Loucy (cell line): ENCODE results near the gene RPL37.
"Not testable (repeated sequence)": the region's sequence is repeated elsewhere in the genome, so short reads cannot be mapped to it uniquely, and the experiment has no call there.

Experiments
- H2AFZ ChIP-seq: fragments of 200-600 bp; sonication (generic); 2 replicates; pipeline ENCODE4 v1.6.0; 2016; ENCODE audit warnings: antibody characterized with exemption, mild to moderate bottlenecking, low read length, moderate library complexity
- H3F3A ChIP-seq: fragments of 200-600 bp; 2 replicates; pipeline ENCODE4 v1.6.0; 2016; ENCODE audit warnings: antibody characterized with exemption, low read depth, mild to moderate bottlenecking
- H3K27me3 ChIP-seq: fragments of 200-600 bp; sonication (generic); 2 replicates; pipeline ENCODE4 v1.6.1; 2014; ENCODE audit warnings: low read length, mild to moderate bottlenecking; ENCODE audit not compliant: insufficient read depth, poor library complexity, severe bottlenecking
- H3K36me3 ChIP-seq: fragments of 200-600 bp; sonication (generic); 2 replicates; pipeline ENCODE4 v1.6.1; 2016; ENCODE audit warnings: low read length; ENCODE audit not compliant: insufficient read depth
- H3K4me1 ChIP-seq: fragments of 200-600 bp; sonication (generic); 2 replicates; pipeline ENCODE4 v1.5.1; 2014; ENCODE audit warnings: low read length, mild to moderate bottlenecking; ENCODE audit not compliant: insufficient read depth, poor library complexity, severe bottlenecking
- H3K4me2 ChIP-seq: fragments of 200-600 bp; sonication (generic); 2 replicates; pipeline ENCODE4 v1.6.0; 2014; ENCODE audit warnings: antibody characterized with exemption, low read length, low read depth, mild to moderate bottlenecking; ENCODE audit not compliant: poor library complexity, severe bottlenecking
- H3K4me3 ChIP-seq: fragments of 200-600 bp; sonication (generic); 2 replicates; pipeline ENCODE4 v1.5.1; 2014; ENCODE audit warnings: low read length, mild to moderate bottlenecking, mixed read lengths; ENCODE audit not compliant: poor library complexity, severe bottlenecking
- H3K79me2 ChIP-seq: fragments of 200-600 bp; sonication (generic); 2 replicates; pipeline ENCODE4 v1.6.1; 2014; ENCODE audit warnings: low read length; ENCODE audit not compliant: insufficient read depth
- H3K9ac ChIP-seq: fragments of 200-600 bp; sonication (generic); 2 replicates; pipeline ENCODE4 v1.6.0; 2014; ENCODE audit warnings: mild to moderate bottlenecking, low read depth, low read length, moderate library complexity; ENCODE audit not compliant: poor library complexity, severe bottlenecking
- H3K9me2 ChIP-seq: fragments of 200-600 bp; sonication (generic); replicated peaks from 2 replicates; pipeline ENCODE4 v1.6.1; 2016; ENCODE audit warnings: low read depth, low read length, mixed read lengths
- H3K9me3 ChIP-seq: fragments of 200-600 bp; sonication (generic); 2 replicates; pipeline ENCODE4 v1.6.1; 2014; ENCODE audit warnings: mild to moderate bottlenecking, antibody characterized with exemption, low read length, low read depth; ENCODE audit not compliant: insufficient read depth
- H4K20me1 ChIP-seq: fragments of 200-600 bp; sonication (generic); 2 replicates; pipeline ENCODE4 v1.6.0; 2014; ENCODE audit warnings: antibody characterized with exemption, low read length, mild to moderate bottlenecking; ENCODE audit not compliant: insufficient read depth, poor library complexity, severe bottlenecking
- CTCF ChIP-seq: fragments of 200-600 bp; sonication (generic); conservative IDR thresholded peaks from 2 replicates; pipeline ENCODE4 v1.5.1; 2014; ENCODE audit warnings: mild to moderate bottlenecking, antibody characterized with exemption, low read length
- EZH2phosphoT487 ChIP-seq: fragments of 200-600 bp; IDR thresholded peaks from 2 replicates; pipeline ENCODE4 v1.6.1; 2018; ENCODE audit warnings: antibody characterized with exemption, mild to moderate bottlenecking, moderate library complexity, borderline replicate concordance

Gene RPL37

GRCh38 chr5:40787986-40788385 is 47.0 kb downstream of the RPL37 start:
- H3K4me1 ChIP-seq: peaks cover 24% of the 10 kb centered on the region
- no peaks in the 10 kb centered on the region for H3K9me2 ChIP-seq
- no peak overlapping the region for H3K4me2 ChIP-seq
- H3K79me2 ChIP-seq: peaks cover 97% of the 10 kb centered on the region
- H4K20me1 ChIP-seq: peaks cover 81% of the 10 kb centered on the region
- no peak overlapping the region for H3K4me3 ChIP-seq
- H3K36me3 ChIP-seq: peaks cover 18% of the 10 kb centered on the region; the same call in 1 of the 2 replicates
- H3F3A ChIP-seq: no peaks in the 10 kb centered on the region
- no peaks in the 10 kb centered on the region for H3K27me3 ChIP-seq
- no peak overlapping the region for H2AFZ ChIP-seq
- TF ChIP-seq EZH2phosphoT487 (no peak), CTCF (no peak)
- peaks cover 8% of the 10 kb centered on the region; the same call in 1 of the 2 replicates for H3K9me3 ChIP-seq
- no peak overlapping the region for H3K9ac ChIP-seq

GRCh38 chr5:40786664-40787063 is 48.4 kb downstream of the RPL37 start:
- peaks cover 81% of the 10 kb centered on the region for H4K20me1 ChIP-seq
- not testable (repeated sequence) for H2AFZ ChIP-seq, H3K4me2 ChIP-seq, H3K9me3 ChIP-seq, H3K27me3 ChIP-seq, H3K9me2 ChIP-seq, H3K9ac ChIP-seq, H3F3A ChIP-seq, H3K4me3 ChIP-seq
- peaks cover 18% of the 10 kb centered on the region; the same call in 1 of the 2 replicates for H3K36me3 ChIP-seq
- peaks cover 21% of the 10 kb centered on the region for H3K4me1 ChIP-seq
- peaks cover 97% of the 10 kb centered on the region for H3K79me2 ChIP-seq

- H3F3A ChIP-seq: no peaks in the 10 kb centered on the region
- no peak overlapping the region for H3K4me3 ChIP-seq
- no peak overlapping the region for H3K9ac ChIP-seq
- peaks cover 80% of the 10 kb centered on the region for H4K20me1 ChIP-seq
- peaks cover 97% of the 10 kb centered on the region for H3K79me2 ChIP-seq
- peaks cover 18% of the 10 kb centered on the region; the same call in 1 of the 2 replicates for H3K36me3 ChIP-seq
- H3K9me3 ChIP-seq: peaks cover 8% of the 10 kb centered on the region; the same call in 1 of the 2 replicates
- H3K27me3 ChIP-seq: no peaks in the 10 kb centered on the region
- no peaks in the 10 kb centered on the region for H3K9me2 ChIP-seq
- peaks cover 7% of the 10 kb centered on the region for H3K4me1 ChIP-seq
- TF ChIP-seq CTCF (no peak), EZH2phosphoT487 (no peak)
- no peak overlapping the region for H3K4me2 ChIP-seq
- no peak overlapping the region for H2AFZ ChIP-seq
These were observed 50.1 kb downstream of the RPL37 start for GRCh38 chr5:40784916-40785315.

GRCh38 chr5:40784027-40784653 is 50.9 kb downstream of the RPL37 start:
- no peak overlapping the region for H3K4me2 ChIP-seq
- no peak for TF ChIP-seq CTCF
- no peaks in the 10 kb centered on the region for H3K27me3 ChIP-seq
- no peak overlapping the region for H3K4me3 ChIP-seq
- H3K36me3 ChIP-seq: peaks cover 18% of the 10 kb centered on the region; the same call in 1 of the 2 replicates
- peaks cover 8% of the 10 kb centered on the region; the same call in 1 of the 2 replicates for H3K9me3 ChIP-seq
- no peaks in the 10 kb centered on the region for H3F3A ChIP-seq
- peaks cover 6% of the 10 kb centered on the region for H3K4me1 ChIP-seq
- peaks cover 82% of the 10 kb centered on the region for H4K20me1 ChIP-seq
- H3K9ac ChIP-seq: no peak overlapping the region
- no peak overlapping the region for H2AFZ ChIP-seq
- H3K79me2 ChIP-seq: peaks cover 99% of the 10 kb centered on the region
- H3K9me2 ChIP-seq: no peaks in the 10 kb centered on the region
